RWPE2 (cell line): Measurements from ENCODE around the gene AMBP.
A peak's percentile ranks its signal among the peaks of the same experiment; 100 is the strongest.

Source experiments
- ATAC-seq: fragments of 200-7000 bp; cut with Tn5 transposase; 3 replicates; pipeline ENCODE4 v1.9.1; 2021; ENCODE audit warnings: low read depth
- DNase-seq: peaks from one replicate; pipeline ENCODE4 v3.0.0-alpha.2; 2020; ENCODE audit warnings: low spot score
- H3K27ac ChIP-seq: fragments of 450-650 bp; 2 replicates; pipeline ENCODE4 v1.5.1; 2017; ENCODE audit warnings: mild to moderate bottlenecking; ENCODE audit not compliant: poor library complexity, severe bottlenecking
- H3K27me3 ChIP-seq: fragments of 250-450 bp; sonication (Bioruptor Pico); 2 replicates; pipeline ENCODE4 v1.5.1; 2021; ENCODE audit warnings: mild to moderate bottlenecking, moderate library complexity; ENCODE audit not compliant: insufficient read depth, poor library complexity, severe bottlenecking
- H3K36me3 ChIP-seq: fragments of 250-450 bp; sonication (Bioruptor Pico); 2 replicates; pipeline ENCODE4 v1.5.1; 2020; ENCODE audit warnings: low read depth, mild to moderate bottlenecking, moderate library complexity
- H3K4me1 ChIP-seq: fragments of 250-450 bp; sonication (Bioruptor Pico); 2 replicates; pipeline ENCODE4 v1.5.1; 2021; ENCODE audit warnings: mild to moderate bottlenecking, moderate library complexity; ENCODE audit not compliant: insufficient read depth, poor library complexity, severe bottlenecking
- H3K4me3 ChIP-seq: fragments of 250-450 bp; sonication (Bioruptor Pico); 2 replicates; pipeline ENCODE4 v1.5.1; 2021; ENCODE audit warnings: mild to moderate bottlenecking, moderate library complexity; ENCODE audit not compliant: severe bottlenecking
- H3K9me3 ChIP-seq: fragments of 250-450 bp; sonication (Bioruptor Pico); 2 replicates; pipeline ENCODE4 v1.5.1; 2021; ENCODE audit warnings: mild to moderate bottlenecking, moderate library complexity; ENCODE audit not compliant: severe bottlenecking
- TF ChIP-seq, protein P1 (sequence below): fragments of 450-650 bp; IDR thresholded peaks from one replicate; pipeline ENCODE4 v1.5.1; 2017; ENCODE audit warnings: mild to moderate bottlenecking, moderate library complexity; ENCODE audit not compliant: poor library complexity, severe bottlenecking

Gene AMBP

DNA sequence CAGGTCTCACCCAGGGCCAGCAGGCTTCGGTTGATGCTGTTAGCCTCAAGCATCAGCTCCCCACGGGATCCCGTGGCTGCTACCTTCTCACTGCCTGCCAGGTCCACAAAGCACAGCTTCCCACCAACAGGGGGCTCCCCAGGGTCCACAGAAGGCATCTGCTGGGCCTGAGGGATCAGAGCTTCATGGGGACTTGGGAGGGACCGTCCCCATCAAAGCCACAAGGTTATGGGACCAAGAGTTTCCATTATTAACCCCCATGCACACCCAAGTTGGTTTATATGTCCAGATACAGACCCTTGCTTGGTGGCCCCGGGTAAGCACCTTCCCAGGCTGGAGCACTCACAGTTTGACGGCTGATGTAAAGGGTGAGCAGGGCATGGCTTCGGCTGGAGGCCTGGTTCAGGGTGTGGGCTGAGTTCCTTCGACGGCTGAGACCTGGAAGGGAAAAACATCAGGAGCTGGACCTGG lies 18.0 kb upstream of the AMBP start:
- Histone ChIP-seq H3K36me3 (no peaks in the 10 kb centered on the region), H3K27ac (no peak overlapping the region), H3K27me3 (no peaks in the 10 kb centered on the region), H3K4me3 (no peak overlapping the region), H3K9me3 (no peaks in the 10 kb centered on the region), H3K4me1 (no peaks in the 10 kb centered on the region)
- ATAC-seq (no peak), DNase-seq (no peak)
- TF ChIP-seq, protein P1, sequence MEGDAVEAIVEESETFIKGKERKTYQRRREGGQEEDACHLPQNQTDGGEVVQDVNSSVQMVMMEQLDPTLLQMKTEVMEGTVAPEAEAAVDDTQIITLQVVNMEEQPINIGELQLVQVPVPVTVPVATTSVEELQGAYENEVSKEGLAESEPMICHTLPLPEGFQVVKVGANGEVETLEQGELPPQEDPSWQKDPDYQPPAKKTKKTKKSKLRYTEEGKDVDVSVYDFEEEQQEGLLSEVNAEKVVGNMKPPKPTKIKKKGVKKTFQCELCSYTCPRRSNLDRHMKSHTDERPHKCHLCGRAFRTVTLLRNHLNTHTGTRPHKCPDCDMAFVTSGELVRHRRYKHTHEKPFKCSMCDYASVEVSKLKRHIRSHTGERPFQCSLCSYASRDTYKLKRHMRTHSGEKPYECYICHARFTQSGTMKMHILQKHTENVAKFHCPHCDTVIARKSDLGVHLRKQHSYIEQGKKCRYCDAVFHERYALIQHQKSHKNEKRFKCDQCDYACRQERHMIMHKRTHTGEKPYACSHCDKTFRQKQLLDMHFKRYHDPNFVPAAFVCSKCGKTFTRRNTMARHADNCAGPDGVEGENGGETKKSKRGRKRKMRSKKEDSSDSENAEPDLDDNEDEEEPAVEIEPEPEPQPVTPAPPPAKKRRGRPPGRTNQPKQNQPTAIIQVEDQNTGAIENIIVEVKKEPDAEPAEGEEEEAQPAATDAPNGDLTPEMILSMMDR: no peak

DNA sequence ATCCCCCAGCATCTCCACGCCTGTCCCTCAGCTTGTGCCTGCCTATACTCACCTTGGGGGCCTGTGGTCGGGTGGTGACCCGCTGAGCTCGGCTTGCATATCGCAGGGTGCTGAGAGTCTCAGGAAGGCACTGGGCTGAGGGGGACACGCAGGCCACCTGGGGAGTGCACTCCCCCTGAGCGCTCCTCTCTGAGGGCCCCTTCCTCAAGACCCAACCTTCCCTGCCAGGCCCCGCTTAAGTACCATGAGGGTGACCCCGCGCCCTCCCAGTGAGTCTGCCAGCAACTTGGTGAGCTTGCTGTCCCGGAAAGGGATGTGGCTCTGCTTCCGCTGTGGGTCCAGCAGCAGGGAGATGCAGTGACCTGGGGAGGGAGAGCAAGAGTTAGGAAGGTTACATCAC lies 16.9 kb upstream of the AMBP start:
- no peak overlapping the region for H3K4me3 ChIP-seq
- H3K27ac ChIP-seq: no peak overlapping the region
- no peaks in the 10 kb centered on the region for H3K27me3 ChIP-seq
- ATAC-seq: no peak
- no peaks in the 10 kb centered on the region for H3K36me3 ChIP-seq
- no peaks in the 10 kb centered on the region for H3K9me3 ChIP-seq
- TF ChIP-seq, protein P1: no peak
- no peaks in the 10 kb centered on the region for H3K4me1 ChIP-seq
- peak; percentile 40 for DNase-seq

GRCh38 chr9:114093761-114094505 lies 15.8 kb upstream of the AMBP start:
- Histone ChIP-seq H3K9me3 (no peaks in the 10 kb centered on the region), H3K27ac (no peak overlapping the region), H3K27me3 (no peaks in the 10 kb centered on the region), H3K36me3 (no peaks in the 10 kb centered on the region), H3K4me3 (no peak overlapping the region), H3K4me1 (no peaks in the 10 kb centered on the region)
- TF ChIP-seq, protein P1: no peak
- peak; percentile 17 for DNase-seq
- ATAC-seq: no peak

DNA sequence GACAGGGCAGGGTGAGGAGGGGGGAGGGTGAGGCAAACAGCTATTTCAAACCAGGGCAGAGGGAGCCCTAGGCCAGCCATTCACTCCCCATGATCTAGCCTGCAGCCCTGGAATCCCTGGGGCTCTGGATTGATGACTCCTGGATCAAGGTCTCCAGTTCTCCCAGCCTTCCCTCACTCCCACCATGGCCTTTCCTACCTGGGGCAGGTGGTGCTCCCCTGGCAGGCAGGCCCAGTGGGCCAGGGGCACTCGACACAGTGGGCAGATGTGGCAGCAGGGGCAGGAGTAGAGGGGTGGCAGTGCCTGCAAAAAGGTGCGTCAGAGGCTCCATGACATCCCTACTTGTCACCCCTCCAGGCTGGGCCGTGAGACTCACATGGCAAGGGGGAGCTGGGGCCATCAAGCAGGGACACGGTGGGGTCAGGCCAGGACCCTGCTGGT lies 15.0 kb upstream of the AMBP start:
- H3K9me3 ChIP-seq: no peaks in the 10 kb centered on the region
- ATAC-seq (no peak), DNase-seq (peak; percentile 23)
- TF ChIP-seq, protein P1: no peak
- H3K36me3 ChIP-seq: no peaks in the 10 kb centered on the region
- H3K4me3 ChIP-seq: no peak overlapping the region
- no peaks in the 10 kb centered on the region for H3K27me3 ChIP-seq
- H3K27ac ChIP-seq: no peak overlapping the region
- H3K4me1 ChIP-seq: no peaks in the 10 kb centered on the region

DNA sequence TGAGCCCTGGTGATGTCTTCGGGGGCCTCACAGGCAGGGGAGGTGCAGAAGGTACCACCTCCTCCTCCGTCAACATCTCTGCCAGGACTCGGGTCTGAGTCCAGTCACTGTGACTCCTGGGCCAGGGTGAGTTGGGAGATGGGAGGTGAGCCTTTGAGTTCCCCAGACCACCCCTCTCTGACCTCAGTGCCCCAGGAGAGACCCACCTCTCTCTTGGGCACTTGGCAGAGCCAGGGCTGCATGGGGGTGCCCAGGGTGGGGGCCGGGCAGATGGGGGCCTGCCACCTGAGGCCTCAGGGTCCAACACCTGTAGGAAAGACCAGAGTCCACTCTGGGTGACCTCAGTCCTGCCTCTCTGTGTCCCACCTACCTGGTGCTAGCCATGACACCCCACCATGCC lies 14.2 kb upstream of the AMBP start:
- Histone ChIP-seq H3K27ac (no peak overlapping the region), H3K9me3 (no peaks in the 10 kb centered on the region), H3K4me3 (no peak overlapping the region), H3K4me1 (no peaks in the 10 kb centered on the region), H3K36me3 (no peaks in the 10 kb centered on the region), H3K27me3 (no peaks in the 10 kb centered on the region)
- DNase-seq (peak; percentile 20), ATAC-seq (no peak)
- TF ChIP-seq, protein P1: no peak
